Common myeloid progenitor, CD34-positive (primary cell): ENCODE data around the gene ABCC3.

Experiments used
- CTCF ChIA-PET: fragments of 350-600 bp; sonication (Branson Sonifier 250); formaldehyde crosslinking; loops from one replicate; lab custom pipeline; 2021; ENCODE audit warnings: antibody characterized with exemption; lab: Charles Lee
- POLR2A ChIA-PET: fragments of 350-600 bp; sonication (Branson Sonifier 250); formaldehyde crosslinking; loops from one replicate; lab custom pipeline; 2021; ENCODE audit warnings: antibody characterized with exemption; lab: Charles Lee
- DNase-seq, 3 donors: peaks; one replicate each; pipeline versions ENCODE4 v3.0.0 to v3.0.0-alpha.2; 2013
- H3K27ac ChIP-seq, 2 experiments: 1 replicate in 1 of 2; 2 replicates in 1 of 2; pipeline ENCODE4 v1.7.0; 2013; ENCODE audit warnings: inconsistent platforms in 2 of 2, low read length in 2 of 2, mild to moderate bottlenecking in 2 of 2, low read depth in 1 of 2, moderate library complexity in 1 of 2; ENCODE audit not compliant: severe bottlenecking in 2 of 2, insufficient read depth in 1 of 2, poor library complexity in 1 of 2
- H3K27me3 ChIP-seq, 5 experiments: replicated peaks in 2 of 5; 1 replicate in 3 of 5; 2 replicates in 2 of 5; pipeline versions ENCODE4 v1.6.1 to v1.7.0; 2013; ENCODE audit warnings: low read length in 4 of 5, mild to moderate bottlenecking in 2 of 5, moderate library complexity in 2 of 5, inconsistent platforms in 1 of 5; ENCODE audit not compliant: insufficient read depth in 5 of 5, control insufficient read depth in 4 of 5
- H3K36me3 ChIP-seq, 4 experiments: 1 replicate in 2 of 4; 2 replicates in 2 of 4; pipeline versions ENCODE4 v1.6.1 to v1.7.0; 2013; ENCODE audit warnings: low read length in 3 of 4, control low read depth in 1 of 4, mild to moderate bottlenecking in 1 of 4; ENCODE audit not compliant: control insufficient read depth in 4 of 4, insufficient read depth in 4 of 4
- H3K4me1 ChIP-seq, 4 experiments: 1 replicate in 3 of 4; 2 replicates in 1 of 4; pipeline versions ENCODE4 v1.6.1 to v1.7.1; 2013; ENCODE audit warnings: low read length in 3 of 4, mild to moderate bottlenecking in 3 of 4, control low read depth in 1 of 4, inconsistent platforms in 1 of 4, moderate library complexity in 1 of 4; ENCODE audit not compliant: control insufficient read depth in 4 of 4, insufficient read depth in 4 of 4; ENCODE audit errors: control extremely low read depth in 1 of 4
- H3K4me3 ChIP-seq, 7 experiments: 1 replicate in 4 of 7; 2 replicates in 3 of 7; pipeline versions ENCODE4 v1.5.1 to v1.7.0; 2013; ENCODE audit warnings: mild to moderate bottlenecking in 7 of 7, low read length in 6 of 7, moderate library complexity in 6 of 7, inconsistent platforms in 2 of 7, low read depth in 2 of 7, control low read depth in 1 of 7; ENCODE audit not compliant: insufficient read depth in 4 of 7, control insufficient read depth in 1 of 7; ENCODE audit errors: extremely low read depth in 1 of 7
- H3K9me3 ChIP-seq, 5 experiments: 1 replicate in 4 of 5; 2 replicates in 1 of 5; pipeline versions ENCODE4 v1.6.1 to v1.7.1; 2013; ENCODE audit warnings: low read length in 4 of 5, mild to moderate bottlenecking in 2 of 5, inconsistent platforms in 1 of 5, low read depth in 1 of 5, moderate library complexity in 1 of 5; ENCODE audit not compliant: control insufficient read depth in 4 of 5, insufficient read depth in 2 of 5; ENCODE audit errors: control extremely low read depth in 1 of 5
- WGBS: methylation state at CpG from one replicate; pipeline ENCODE4 v1.1.5; 2013; ENCODE audit not compliant: insufficient coverage; 5-methylcytosine and 5-hydroxymethylcytosine counted together

The ABCC3 gene

DNA sequence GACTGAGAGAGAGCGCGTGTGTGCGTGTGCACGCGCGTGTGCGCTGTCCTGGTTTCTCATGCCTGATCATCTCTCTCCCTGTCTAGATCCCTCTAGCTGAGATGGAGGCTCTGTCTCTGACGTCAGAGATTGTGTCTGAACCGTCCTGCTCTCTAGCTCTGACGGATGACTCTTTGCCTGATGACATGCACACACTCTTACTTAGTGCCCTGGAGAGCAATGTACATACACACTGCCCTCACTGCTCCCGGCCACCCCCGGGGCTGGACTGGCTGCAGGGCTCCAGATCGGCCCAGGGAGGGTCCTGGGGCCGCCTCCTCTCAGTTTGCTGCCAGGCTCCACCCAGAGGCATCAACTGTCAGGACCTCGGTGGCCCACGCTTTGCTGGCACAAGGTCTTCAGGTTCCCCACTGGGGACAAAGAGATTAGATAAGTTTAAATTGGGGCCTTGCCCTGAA, 13.1 kb upstream of the ABCC3 start:
- peaks cover 0 to 30% (median 7%) of the 10 kb centered on the region in 4 experiments for H3K4me1 ChIP-seq
- CTCF ChIA-PET = interaction anchor here (20.1 kb wide), 1 partner anchor 73 kb away, joined by 325 read pairs; the partner anchor contains the start of gene SPATA20
- H3K27me3 ChIP-seq = peaks cover 0 to 11% (median 0%) of the 10 kb centered on the region in 5 experiments
- 53% methylated on average over 16 of the region's 16 CpGs for WGBS
- no peak overlapping the region for H3K4me3 ChIP-seq
- H3K36me3 ChIP-seq = no peaks in the 10 kb centered on the region
- peak in 1 of 3 donors; percentile 44 for DNase-seq
- no peak overlapping the region for H3K27ac ChIP-seq
- POLR2A ChIA-PET = no interaction called here
- no peaks in the 10 kb centered on the region for H3K9me3 ChIP-seq

GRCh38 chr17:50624321-50624934, 10.3 kb upstream of the ABCC3 start:
- no peak for DNase-seq
- no peak overlapping the region for H3K27ac ChIP-seq
- H3K4me1 ChIP-seq = peaks cover 0 to 32% (median 12%) of the 10 kb centered on the region in 4 experiments
- H3K4me3 ChIP-seq = no peak overlapping the region
- H3K36me3 ChIP-seq = no peaks in the 10 kb centered on the region
- 97% methylated on average over 4 of the region's 7 CpGs for WGBS
- H3K27me3 ChIP-seq = peaks cover 0 to 33% (median 10%) of the 10 kb centered on the region in 5 experiments
- ChIA-PET POLR2A (no interaction called here), CTCF (interaction anchor here (0.7 to 20.1 kb wide), 12 partner anchors 10 to 138 kb away, joined by 3 to 325 read pairs (median 9); partner anchors contain the start of genes CACNA1G and SPATA20)
- H3K9me3 ChIP-seq = no peaks in the 10 kb centered on the region

DNA sequence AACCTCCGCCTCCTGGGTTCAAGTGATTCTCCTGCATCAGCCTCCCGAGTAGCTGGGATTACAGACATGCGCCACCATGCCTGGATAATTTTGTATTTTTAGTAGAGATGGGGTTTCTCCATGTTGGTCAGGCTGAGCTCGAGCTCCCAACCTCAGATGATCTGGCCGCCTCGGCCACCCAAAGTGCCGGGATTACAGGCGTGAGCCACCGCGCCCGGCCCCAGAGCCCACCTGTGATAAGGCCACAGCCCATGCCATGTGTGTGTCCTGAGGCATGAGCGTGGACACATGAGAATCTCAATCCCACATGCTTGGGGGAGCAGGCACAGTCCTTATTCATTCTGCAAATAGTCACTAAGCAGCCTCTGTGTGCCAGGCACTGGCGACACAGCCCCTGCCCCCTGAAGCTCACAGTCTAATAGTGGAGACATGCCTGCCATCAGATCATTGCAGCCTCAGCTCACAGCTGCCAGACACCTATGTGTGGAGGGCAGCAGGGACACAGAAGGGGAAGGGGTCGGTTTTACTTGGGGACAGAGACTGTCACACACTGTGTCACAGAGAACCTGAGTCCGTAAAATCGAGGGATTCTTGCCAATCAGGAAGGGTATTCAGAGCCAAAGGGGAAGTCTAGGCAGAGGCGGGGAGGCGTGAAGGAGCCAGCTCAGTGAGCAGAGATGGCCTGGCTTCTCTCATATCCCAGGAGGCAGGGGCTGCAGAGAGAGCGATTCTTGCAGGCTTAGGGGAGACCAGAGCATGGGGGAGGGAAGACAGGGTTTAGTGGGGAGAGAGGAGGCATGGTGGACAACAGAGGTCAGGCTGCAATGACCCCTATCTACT, 9.4 kb upstream of the ABCC3 start:
- CTCF ChIA-PET = interaction anchor here (0.7 to 20.1 kb wide), 22 partner anchors 11 to 154 kb away, joined by 3 to 325 read pairs (median 6); partner anchors contain the start of gene SPATA20
- Histone ChIP-seq H3K27ac (no peak overlapping the region), H3K4me3 (no peak overlapping the region), H3K27me3 (peaks cover 0 to 33% (median 10%) of the 10 kb centered on the region in 5 experiments), H3K4me1 (peaks cover 0 to 24% (median 12%) of the 10 kb centered on the region in 4 experiments), H3K9me3 (no peaks in the 10 kb centered on the region), H3K36me3 (no peaks in the 10 kb centered on the region)
- DNase-seq = no peak
- POLR2A ChIA-PET = no interaction called here
- WGBS = 82% methylated on average over 16 of the region's 19 CpGs

DNA sequence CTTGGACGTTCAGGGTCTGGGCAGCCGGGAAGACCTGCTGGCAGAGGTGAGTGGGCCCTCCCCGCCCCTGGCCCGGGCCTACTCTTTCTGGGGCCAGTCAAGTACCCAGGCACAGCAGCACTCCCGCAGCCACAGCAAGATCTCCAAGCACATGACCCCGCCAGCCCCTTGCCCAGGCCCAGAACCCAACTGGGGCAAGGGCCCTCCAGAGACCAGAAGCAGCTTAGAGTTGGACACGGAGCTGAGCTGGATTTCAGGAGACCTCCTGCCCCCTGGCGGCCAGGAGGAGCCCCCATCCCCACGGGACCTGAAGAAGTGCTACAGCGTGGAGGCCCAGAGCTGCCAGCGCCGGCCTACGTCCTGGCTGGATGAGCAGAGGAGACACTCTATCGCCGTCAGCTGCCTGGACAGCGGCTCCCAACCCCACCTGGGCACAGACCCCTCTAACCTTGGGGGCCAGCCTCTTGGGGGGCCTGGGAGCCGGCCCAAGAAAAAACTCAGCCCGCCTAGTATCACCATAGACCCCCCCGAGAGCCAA, 8.6 kb upstream of the ABCC3 start:
- ChIA-PET CTCF (interaction anchor here (0.8 to 20.1 kb wide), 28 partner anchors 12 to 264 kb away, joined by 3 to 325 read pairs (median 5); partner anchors contain the start of genes CACNA1G and SPATA20), POLR2A (no interaction called here)
- H3K4me1 ChIP-seq = peaks cover 0 to 18% (median 12%) of the 10 kb centered on the region in 4 experiments
- no peaks in the 10 kb centered on the region for H3K36me3 ChIP-seq
- DNase-seq = peak; percentile 79 to 90 (median 86)
- H3K4me3 ChIP-seq = no peak overlapping the region
- H3K9me3 ChIP-seq = no peaks in the 10 kb centered on the region
- H3K27me3 ChIP-seq = peaks cover 0 to 30% (median 10%) of the 10 kb centered on the region in 5 experiments
- WGBS = 37% methylated on average over 14 of the region's 19 CpGs
- H3K27ac ChIP-seq = no peak overlapping the region

DNA sequence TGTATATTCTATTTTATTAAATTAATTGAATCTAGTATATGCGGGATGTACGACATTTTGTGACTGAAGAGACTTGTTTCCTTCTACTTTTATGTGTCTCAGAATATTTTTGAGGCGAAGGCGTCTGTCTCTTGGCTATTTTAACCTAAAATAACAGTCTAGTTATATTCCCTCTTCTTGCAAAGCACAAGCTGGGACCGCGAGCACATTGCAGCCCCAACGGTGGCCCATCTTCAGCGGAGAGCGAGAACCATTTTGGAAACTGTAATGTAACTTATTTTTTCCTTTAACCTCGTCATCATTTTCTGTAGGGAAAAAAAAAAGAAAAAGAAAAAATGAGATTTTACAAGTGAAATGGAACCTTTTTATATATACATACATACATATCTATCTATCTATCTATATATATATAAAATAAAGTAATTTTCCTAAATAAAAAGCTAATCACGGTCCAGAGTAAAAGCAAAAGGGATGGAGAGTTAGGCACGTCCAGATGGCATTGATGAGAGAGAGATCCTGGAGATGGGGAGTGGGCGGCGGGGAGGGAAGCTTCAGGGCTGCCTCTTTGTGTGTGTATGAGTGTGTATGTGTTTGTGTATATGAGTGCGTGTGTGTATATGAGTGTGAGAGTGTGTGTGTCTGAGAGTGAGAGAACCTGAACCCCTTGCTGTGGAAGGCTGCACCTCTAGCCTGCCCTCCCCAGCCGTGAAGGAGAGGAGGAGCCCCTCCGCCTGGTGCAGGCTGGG, 7.5 kb upstream of the ABCC3 start:
- H3K4me1 ChIP-seq = peaks cover 0 to 14% (median 9%) of the 10 kb centered on the region in 4 experiments
- DNase-seq = no peak
- H3K27ac ChIP-seq = no peak overlapping the region
- H3K27me3 ChIP-seq = peaks cover 0 to 34% (median 17%) of the 10 kb centered on the region in 5 experiments
- H3K4me3 ChIP-seq = no peak overlapping the region
- POLR2A ChIA-PET = interaction anchor here (0.5 kb wide), 1 partner anchor 49 kb away, joined by 3 read pairs; no protein-coding TSS in a partner anchor
- no peaks in the 10 kb centered on the region for H3K36me3 ChIP-seq
- CTCF ChIA-PET = interaction anchor here (0.6 to 20.1 kb wide), 28 partner anchors 9 to 201 kb away, joined by 3 to 325 read pairs (median 5); partner anchors contain the start of genes EPN3 and SPATA20
- WGBS = 68% methylated on average over 5 of the region's 17 CpGs
- H3K9me3 ChIP-seq = no peaks in the 10 kb centered on the region
